Stimulated activated CD8-positive, alpha-beta memory T cell treated with anti-CD3 and anti-CD28 coated beads, Interleukin-7, amount 100 ng/mL, for 1 hour (primary cell): ENCODE measurements around the gene SLC10A2.

Experiments
- DNase-seq, 2 donors: peaks; one replicate each; pipeline ENCODE4 v3.0.0-alpha.2; 2020; ENCODE audit warnings: low read depth in 2 of 2

SLC10A2 gene

DNA sequence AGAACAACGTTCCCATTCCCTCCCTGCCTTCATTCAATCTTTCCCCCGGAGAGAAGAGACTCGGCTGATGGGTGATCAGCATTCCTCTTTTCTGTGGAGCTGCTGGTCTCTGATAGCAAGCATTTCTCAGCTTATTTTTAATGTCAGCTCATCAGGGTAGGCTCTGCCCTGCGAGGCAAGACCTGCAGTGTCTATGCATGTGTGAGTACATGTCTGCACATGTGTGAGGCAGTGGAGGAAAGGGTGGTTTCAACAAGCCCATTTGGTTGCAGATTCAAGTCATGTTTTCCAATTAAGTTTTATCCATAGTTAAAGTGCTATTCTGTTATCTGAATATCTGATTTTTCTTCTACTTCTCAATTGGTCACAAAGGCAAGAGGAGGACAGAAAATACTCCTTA, 19.5 kb downstream of the SLC10A2 start:
- DNase-seq, result no peak

DNA sequence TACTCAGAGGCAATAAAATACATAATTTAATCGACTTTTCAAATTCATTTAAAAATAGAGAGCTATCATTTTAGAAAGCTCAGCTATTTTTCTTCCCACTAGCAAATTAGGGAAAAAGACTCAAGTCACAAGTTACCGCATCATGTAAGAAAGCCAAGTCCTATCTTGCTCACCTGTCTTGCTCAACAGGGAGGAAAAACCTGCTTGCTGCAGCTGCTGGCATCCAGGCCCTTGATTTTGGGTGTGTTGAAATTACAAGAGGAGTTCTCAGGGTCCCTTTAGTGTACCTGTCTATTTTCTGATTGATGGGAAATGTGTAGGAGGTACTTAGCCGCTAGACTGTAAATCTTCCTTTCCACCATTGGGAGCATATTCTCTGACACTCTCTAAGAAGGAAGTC, 22.2 kb downstream of the SLC10A2 start:
- no peak for DNase-seq

DNA sequence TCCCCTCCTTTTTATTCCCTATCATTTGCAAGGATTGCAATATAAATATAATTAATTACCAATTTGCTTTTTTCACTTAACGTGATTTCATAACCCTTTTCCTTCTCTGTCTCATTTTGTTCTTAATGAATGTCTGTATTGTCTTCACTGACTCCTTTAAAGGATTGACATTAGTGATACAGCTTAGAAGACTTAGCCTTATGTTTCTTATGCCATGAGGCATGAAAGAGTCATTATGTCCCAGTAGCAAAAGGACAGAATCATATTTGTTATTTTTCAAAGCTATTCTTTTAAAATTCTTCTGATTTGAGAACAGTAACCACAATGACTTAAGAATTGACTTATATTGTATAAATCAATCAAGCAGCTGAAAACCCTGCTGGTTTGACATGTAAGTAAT, 26.2 kb downstream of the SLC10A2 start:
- no peak for DNase-seq

DNA sequence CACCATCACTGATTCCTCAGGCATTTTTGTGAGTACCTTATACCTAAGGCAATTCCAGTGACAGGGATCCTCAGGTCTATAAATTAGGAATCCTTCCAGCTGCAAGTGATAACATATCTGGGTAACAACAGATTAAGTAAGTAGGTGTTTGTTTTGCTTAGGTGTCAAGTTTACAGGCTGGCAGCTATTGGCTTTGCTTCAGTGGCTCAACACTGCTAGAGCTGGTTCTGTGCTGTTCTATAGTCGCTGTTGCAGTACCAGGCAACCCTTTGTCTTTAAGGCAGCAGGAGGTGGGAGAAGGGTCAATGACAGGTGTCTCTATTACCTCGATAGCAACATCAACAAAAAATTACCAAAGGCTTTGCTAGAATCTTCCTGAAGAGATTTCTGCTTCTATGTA, 27.0 kb downstream of the SLC10A2 start:
- no peak for DNase-seq

DNA sequence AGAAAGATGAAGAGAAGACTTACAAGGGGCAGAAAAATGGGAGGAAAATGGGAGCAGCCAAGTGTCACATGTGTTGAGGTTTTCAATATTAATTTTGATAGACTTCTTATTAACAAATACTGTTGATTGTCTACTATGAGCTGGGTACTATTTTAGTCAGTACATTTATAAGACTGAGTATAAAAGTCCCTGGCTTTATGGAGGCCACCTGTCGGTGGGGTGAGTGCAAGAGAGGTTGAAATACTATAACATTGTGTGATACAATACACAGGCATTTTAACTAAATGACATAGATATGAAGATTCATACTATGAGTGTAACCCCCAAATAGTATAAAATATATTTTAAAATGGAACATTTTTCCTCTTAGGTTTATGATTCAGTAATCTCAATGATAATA, 29.9 kb downstream of the SLC10A2 start:
- no peak for DNase-seq

DNA sequence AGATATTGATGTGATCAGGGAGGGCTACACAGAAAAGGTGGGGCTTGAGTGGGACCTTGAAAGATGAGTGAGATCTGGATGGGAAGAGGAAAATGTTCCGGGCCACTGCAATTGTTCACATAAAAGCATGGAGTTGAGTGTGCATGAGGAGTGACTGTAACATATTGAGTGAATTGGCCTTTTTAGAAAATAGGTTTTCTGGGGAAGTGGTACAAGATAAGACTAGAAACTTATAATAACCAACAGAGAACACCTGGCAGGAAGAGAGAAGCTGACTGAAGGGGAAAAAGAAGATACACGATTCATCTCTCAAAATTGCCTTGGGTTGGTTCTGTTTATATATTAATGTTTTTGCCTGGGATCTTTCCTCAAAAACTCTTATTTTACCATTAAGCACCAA, 32.2 kb downstream of the SLC10A2 start:
- DNase-seq, result no peak

DNA sequence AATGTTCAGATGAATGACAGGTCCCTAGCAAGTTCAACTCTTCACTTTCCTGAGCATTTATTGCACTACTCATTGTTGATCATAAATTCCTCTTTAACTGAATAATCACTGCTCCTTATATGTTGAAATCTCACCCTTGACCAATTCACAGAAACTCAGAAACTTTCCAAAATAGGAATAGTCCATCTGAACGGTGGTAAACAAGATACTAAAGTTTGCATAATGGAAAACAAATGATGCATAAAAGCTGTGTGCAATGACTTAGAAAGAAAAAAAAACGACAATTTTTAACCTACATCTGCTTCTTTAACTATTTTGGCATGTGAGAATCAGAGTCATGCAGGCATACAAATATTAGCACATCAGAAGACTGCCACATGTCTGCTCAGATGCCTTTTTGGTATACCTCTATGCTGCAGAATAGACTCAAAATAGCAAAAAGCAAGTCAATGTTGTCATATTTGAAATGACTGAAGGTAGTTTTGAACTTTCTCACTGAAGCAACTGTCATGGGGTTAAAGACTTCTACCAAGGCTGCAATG, 34.8 kb downstream of the SLC10A2 start:
- DNase-seq, result no peak

DNA sequence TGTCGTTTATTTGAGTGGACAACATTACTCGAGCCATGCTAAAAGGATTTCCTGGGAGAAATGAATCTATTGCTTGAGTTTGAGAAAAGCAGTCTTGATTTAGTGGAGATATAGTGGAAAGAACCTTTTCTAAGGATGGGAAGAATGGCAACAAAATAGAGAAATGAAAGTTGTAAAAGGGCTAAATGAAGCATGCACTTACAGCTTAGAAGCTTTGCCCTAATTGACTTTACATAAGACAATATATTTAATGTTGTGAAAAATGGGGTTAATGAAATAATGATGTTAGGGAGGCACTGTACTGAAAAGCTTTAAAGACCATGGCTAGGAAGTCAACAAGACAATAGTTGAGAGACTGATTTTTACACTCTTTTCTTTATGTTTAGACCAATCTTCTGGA, 35.4 kb downstream of the SLC10A2 start:
- DNase-seq, result no peak

DNA sequence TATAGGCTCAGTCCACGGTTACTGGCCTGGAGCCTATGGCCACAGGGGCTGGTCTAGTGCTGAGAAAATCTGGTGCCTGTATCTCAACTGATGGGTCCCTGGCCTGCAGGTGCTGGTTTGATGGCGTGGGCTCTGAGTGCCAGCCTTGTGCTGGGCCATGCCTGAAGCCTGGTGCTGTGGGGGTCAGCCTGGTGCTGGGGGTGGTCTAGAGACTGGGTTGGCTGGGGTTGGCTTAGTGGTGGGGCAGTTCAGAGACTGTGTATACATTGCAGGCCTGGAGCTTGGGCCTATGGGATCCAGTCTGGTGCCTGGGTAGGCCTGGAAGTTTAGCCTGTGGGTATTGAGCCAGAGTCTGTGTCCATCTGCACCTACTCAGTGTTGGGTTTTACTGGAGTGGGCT, 36.4 kb downstream of the SLC10A2 start:
- DNase-seq, result no peak

DNA sequence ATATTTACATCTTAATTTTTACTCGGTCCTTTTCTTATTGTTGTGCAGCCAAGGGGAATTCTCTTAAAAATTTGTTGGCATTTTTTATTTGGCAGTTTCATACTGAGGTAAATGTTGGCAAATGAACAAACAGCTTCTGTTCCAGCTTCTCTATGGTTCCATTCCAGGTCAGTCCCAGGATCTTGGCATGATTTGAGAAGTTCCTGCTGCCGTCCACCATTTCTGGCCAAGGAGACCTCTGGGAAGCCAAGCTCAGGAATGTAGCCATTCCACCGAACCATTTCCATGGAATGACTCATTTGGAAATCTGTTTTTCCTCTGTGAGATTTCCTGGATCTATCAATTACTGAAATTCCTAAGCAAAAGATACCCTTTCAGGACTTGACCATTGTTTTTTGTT, 43.9 kb downstream of the SLC10A2 start:
- no peak for DNase-seq

DNA sequence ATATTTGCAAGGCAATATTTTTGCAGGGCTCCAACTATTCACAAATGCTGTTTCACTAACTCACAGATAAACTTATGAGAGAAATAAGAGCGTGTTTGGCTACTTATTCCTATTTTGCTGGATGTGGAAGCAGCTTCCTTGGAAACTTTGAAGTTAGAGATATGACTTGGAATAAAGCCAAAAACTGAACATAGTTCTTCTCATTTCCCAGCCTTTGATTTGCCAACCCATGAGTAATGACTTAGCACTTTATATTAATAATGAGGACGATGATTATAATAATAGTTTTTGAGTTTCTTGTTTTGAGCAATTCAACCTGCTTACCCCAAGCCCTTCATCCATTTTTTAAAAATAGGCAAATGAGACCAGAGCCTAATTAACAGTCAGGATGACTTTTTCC, 47.7 kb downstream of the SLC10A2 start:
- no peak for DNase-seq

DNA sequence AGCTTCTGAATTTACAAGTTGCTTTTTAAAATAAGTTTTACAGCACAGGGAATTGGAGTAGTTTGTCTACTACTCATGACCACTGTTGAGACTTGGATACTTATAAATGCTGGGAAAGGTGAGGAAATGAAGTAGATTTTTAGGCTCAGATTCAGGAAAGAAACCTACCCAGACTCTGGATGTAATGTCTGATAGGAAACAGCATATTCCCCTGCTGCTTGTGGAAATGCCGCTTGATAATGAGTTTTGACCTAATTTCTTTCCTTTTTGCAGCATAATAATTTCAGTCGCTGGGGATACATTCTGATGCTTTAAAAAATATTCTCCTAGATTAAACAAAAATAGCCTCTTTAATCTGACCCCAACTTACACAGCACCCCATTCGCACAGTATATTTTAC, 53.6 kb downstream of the SLC10A2 start:
- no peak for DNase-seq

DNA sequence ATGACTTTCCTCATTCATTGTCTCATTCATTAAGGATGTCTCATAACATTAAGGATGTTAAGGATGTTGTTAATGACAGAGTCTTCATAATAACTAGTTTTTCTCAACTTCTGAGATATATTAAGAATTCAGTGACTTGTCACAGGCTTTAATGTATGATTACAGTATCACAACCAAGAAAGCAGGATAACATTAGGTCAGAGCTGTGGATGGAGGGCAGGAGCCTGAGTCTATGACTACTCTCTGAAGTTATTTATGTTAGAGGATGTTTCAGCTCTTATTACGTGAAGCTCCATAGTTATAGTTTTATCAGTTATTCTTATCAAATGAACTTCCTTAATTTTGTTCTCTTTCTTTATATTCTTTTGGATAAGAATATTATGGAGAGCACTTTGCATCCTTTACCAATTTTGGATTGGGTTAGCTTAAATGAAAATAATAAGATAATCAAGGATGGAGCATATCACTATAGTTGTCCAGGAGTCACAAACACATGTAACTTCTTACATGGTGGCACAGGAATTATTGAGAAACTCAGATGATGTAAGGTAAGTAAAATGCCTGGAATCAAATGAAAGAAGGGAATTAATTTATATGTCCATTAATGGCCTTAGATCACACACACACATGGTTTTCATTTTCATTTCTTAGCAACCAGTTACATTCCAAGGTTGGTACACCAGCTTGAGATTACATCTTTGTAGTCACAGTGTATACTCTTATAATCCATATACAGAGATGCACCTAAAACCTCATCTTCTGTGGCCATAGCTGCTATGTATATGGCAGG, 57.0 kb downstream of the SLC10A2 start:
- DNase-seq, result no peak

DNA sequence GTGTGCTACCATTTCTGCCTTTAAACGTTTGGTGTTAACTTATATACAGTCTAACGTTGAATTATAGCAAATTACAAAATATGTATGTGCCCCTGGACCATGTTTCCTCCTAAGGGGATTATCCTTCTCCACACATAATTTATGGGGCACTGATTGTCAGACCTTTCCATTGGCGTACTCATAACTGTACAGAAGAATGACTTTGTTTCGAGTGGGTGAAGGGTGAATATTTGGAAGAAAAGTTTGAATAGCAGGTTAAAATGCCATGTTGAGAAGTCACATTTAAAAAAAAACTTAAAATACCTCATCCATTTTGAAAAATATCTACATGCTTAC, 58.8 kb downstream of the SLC10A2 start:
- DNase-seq, result no peak

DNA sequence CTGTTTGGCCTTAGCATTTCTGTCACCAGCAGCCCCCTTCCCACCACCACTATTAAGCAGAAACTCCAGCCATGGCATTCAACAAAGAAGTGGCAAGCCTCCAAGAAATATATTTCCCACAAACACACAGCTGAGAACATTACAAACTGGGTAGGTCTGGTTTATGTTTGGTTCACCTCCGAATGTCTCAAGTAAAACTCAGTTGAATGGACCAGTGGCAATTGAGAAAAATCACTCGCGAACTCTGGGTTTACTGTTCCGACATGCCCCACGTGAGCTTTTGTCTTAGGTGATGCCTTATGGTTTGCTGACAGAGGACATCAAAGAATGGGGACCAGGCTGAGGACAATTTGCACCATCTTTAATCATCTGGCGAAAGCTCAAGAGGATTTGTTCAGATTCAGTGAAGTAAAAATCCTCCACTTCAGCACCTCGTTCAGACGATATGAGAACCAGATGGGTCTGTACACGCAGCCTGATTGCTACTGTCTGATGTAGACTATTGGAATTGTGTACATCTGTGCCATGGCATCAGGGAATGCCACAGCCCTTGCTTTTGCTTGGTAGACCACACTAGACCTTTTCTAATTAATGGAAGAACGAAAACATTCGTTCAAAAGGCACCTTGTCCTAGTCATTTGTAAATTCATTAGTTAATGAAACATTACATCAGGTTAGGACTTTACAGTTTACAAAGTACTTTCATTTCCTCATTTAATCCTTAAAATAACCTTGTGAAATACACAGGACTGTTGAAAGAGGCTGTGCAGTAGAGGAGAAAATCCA, 59.4 kb downstream of the SLC10A2 start:
- DNase-seq, result no peak

DNA sequence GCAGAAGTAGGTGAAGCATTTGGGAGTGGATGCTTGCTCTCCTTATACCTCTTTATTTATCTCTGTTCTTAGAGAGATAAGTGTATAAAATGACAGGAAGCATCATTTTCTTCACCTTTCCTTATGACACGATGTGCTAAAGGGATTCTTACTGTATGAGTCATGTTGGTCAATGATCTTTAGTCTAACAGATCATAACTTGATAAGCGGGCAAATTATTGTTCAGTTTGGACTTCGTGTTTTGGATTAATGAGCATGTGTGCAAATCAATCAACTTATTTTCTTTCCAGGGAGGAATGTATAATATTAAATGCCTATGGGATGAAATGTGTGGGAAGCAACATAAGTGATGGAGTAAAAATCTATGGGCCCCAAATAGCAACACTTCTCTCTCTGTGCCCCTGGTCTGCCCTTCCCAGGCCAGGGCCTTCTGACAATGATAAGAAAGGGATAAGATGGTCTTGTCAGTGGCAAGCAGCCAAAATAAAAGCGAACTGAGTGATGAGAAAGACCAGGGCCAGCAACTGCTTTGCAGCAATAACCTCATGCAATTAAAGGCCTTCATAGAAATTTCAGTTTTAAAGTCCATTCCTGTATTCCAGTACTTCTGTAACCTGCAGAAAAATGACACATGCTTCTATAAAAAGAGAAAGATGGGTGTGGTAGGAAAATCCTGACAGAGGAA, 61.4 kb downstream of the SLC10A2 start:
- DNase-seq, result no peak

DNA sequence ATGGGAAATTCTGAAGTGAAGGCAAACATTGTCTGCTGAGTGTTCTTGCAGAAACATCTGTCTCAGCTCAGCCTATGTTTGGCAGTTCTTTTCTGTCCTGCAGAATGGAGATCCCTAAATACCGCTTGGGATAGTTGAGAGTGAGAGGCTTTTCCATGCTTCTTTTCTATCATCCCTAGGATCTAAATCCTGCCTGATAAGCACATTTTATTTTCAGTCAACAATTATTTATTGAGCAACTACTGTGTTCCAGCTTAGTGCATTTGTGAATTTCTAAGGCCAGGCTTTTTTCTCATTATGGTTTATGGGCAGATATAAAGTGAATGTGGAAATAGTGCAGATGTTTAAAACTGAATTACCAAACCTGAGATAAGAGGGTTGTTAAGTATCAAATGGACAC, 62.6 kb downstream of the SLC10A2 start:
- DNase-seq, result no peak

DNA sequence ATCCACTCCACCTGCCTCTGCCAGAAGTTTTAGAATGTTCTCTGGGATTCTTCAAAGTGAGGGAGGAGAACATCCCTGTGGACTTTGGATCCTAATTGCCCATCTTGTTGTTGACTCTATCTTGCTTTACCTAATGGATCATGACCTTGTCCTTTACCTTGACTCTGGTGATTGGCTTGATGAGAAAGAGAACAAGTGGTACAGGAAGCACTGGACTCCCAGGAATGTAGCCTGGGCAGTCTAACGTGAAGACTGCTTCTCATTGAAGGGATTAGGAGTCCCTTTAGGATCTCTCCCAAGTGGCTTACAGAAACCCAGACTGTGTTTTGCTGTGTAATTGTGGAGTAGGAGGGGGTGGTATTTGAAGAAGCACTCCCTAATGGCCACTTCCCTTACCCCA, 63.9 kb downstream of the SLC10A2 start:
- no peak for DNase-seq

DNA sequence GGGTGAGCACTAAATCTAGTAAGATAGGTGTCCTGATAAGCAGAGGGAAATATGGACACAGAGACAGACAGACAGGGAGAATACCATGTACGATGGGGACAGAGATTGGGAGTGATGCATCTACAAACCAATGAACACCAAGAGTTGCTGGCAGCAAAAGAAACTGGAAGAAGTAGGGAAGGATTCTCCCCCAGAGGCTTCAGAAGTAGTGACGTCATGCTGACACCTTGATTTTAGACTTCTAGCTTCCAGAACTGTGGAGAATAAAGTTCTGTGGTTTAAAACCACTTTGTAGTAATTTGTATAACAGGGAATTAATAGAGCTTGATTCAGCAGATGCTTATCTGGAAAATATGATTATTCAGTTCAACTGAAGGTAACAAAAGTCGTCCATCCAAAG, 66.1 kb downstream of the SLC10A2 start:
- no peak for DNase-seq

DNA sequence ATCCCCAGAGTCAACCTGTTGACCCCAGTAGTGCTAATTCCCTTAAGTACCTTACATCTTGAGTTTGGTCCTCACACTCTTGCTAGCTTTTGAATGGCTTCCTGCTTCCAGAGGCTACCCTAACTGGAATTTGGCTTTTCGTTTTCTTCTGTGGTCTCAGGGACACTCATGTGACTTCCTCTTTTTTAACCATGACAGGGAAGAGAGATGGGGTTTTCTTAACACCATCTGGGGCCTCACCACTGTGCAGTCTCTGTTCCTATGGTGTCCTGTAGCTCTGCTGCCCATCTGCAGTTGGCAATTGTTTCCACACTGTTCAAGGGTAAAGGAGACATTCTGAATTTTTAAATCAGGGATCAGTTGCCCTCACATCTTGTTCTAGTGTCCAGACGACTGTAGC, 66.7 kb downstream of the SLC10A2 start:
- no peak for DNase-seq
